Measurements from ENCODE around the gene PABPN1.
A peak's percentile ranks its signal among the peaks of the same experiment; 100 is the strongest.
"Not testable (repeated sequence)": the region's sequence is repeated elsewhere in the genome, so short reads cannot be mapped to it uniquely, and the experiment has no call there.

Gene PABPN1

GRCh38 chr14:23320584-23321571 is at the start of gene PABPN1:
Gene PABPN1, plus strand, starts transcription at chr14:23321457. Its CDS starts 13 bp downstream, at chr14:23321470.
- peak; percentile 100 for DNase-seq

- DNase-seq, result no peak
Measured at GRCh38 chr14:23275412-23275811, 45.8 kb upstream of the PABPN1 start.

- DNase-seq, result no peak
Measured at GRCh38 chr14:23277189-23277588, 44.1 kb upstream of the PABPN1 start.

GRCh38 chr14:23277928-23278327 is 43.3 kb upstream of the PABPN1 start:
- not testable (repeated sequence) for DNase-seq

GRCh38 chr14:23281247-23281646 is 40.0 kb upstream of the PABPN1 start:
- DNase-seq, result no peak

- DNase-seq, result no peak
Measured at GRCh38 chr14:23284654-23285529, 36.4 kb upstream of the PABPN1 start.

- DNase-seq, result no peak
Measured at GRCh38 chr14:23285530-23286019, 35.7 kb upstream of the PABPN1 start.

GRCh38 chr14:23286020-23286901 is 35.0 kb upstream of the PABPN1 start, which contains the start of gene HOMEZ:
Gene HOMEZ, minus strand, starts transcription at chr14:23286132. Its CDS starts 180 bp downstream, at chr14:23285952.
- DNase-seq, result peak; percentile 99

GRCh38 chr14:23286902-23287479 is 34.3 kb upstream of the PABPN1 start:
- DNase-seq, result no peak

- peak; percentile 60 for DNase-seq
Measured at GRCh38 chr14:23294734-23295561, 26.3 kb upstream of the PABPN1 start.

- DNase-seq, result no peak
Measured at GRCh38 chr14:23296012-23296777, 25.1 kb upstream of the PABPN1 start.

- DNase-seq, result no peak
Measured at GRCh38 chr14:23297096-23297495, 24.2 kb upstream of the PABPN1 start.

GRCh38 chr14:23297611-23298277 is 23.5 kb upstream of the PABPN1 start:
- no peak for DNase-seq

- peak; percentile 49 for DNase-seq
Measured at GRCh38 chr14:23299211-23299957, 21.9 kb upstream of the PABPN1 start.

- DNase-seq, result no peak
Measured at GRCh38 chr14:23299986-23300686, 21.1 kb upstream of the PABPN1 start.

GRCh38 chr14:23300687-23301223 is 20.5 kb upstream of the PABPN1 start:
- DNase-seq, result no peak

GRCh38 chr14:23301288-23301968 is 19.8 kb upstream of the PABPN1 start:
- DNase-seq, result peak; percentile 98

Measured in fibroblast of upper back skin (primary cell).